Hepatocyte (in vitro differentiated cells): ENCODE results near the gene F7. TPM values are rescaled to one million over a fixed set of nuclear protein-coding genes. Genes with fewer than 3 reads are reported as not detected.

ENCODE experiments used
- DNase-seq: peaks from one replicate; pipeline ENCODE4 v3.0.0-alpha.2; 2016; ENCODE audit warnings: low spot score
- H2AFZ ChIP-seq: fragments of 200-600 bp; sonication (generic); 2 replicates; pipeline ENCODE4 v1.6.0; 2016; ENCODE audit warnings: antibody characterized with exemption, mild to moderate bottlenecking
- H3K27ac ChIP-seq: fragments of 200-600 bp; sonication (generic); 2 replicates; pipeline ENCODE4 v1.5.1; 2016; ENCODE audit warnings: mild to moderate bottlenecking
- H3K27me3 ChIP-seq: fragments of 200-600 bp; sonication (generic); 2 replicates; pipeline ENCODE4 v1.6.1; 2016
- H3K36me3 ChIP-seq: fragments of 200-600 bp; sonication (generic); replicated peaks from 2 replicates; pipeline ENCODE4 v1.5.1; 2016; ENCODE audit warnings: low read depth; ENCODE audit not compliant: insufficient read depth
- H3K4me1 ChIP-seq: fragments of 200-600 bp; sonication (generic); 2 replicates; pipeline ENCODE4 v1.5.1; 2016; ENCODE audit warnings: mild to moderate bottlenecking, moderate library complexity; ENCODE audit not compliant: insufficient read depth
- H3K4me2 ChIP-seq: fragments of 200-600 bp; sonication (generic); 2 replicates; pipeline ENCODE4 v1.6.0; 2016
- H3K4me3 ChIP-seq: fragments of 200-600 bp; sonication (generic); 2 replicates; pipeline ENCODE4 v1.5.1; 2016; ENCODE audit warnings: mild to moderate bottlenecking
- H3K79me2 ChIP-seq: fragments of 200-600 bp; sonication (generic); 2 replicates; pipeline ENCODE4 v1.6.0; 2017; ENCODE audit warnings: mild to moderate bottlenecking
- H3K9me2 ChIP-seq: fragments of 200-600 bp; sonication (generic); replicated peaks from 2 replicates; pipeline ENCODE4 v1.6.0; 2017; ENCODE audit warnings: mild to moderate bottlenecking; ENCODE audit not compliant: insufficient read depth
- H3K9me3 ChIP-seq: fragments of 200-600 bp; sonication (generic); 2 replicates; pipeline ENCODE4 v1.5.1; 2016; ENCODE audit warnings: low read depth, mild to moderate bottlenecking
- H4K20me1 ChIP-seq: fragments of 200-600 bp; sonication (generic); 2 replicates; pipeline ENCODE4 v1.6.0; 2016; ENCODE audit warnings: mild to moderate bottlenecking; ENCODE audit not compliant: insufficient read depth, poor library complexity, severe bottlenecking
- EZH2 ChIP-seq: fragments of 200-600 bp; sonication (generic); IDR thresholded peaks from 2 replicates; pipeline ENCODE4 v1.6.1; 2016; ENCODE audit warnings: antibody characterized with exemption, mild to moderate bottlenecking, borderline replicate concordance
- EZH2phosphoT487 ChIP-seq: fragments of 200-600 bp; sonication (generic); IDR thresholded peaks from one replicate; pipeline ENCODE4 v1.6.1; 2018; ENCODE audit warnings: antibody characterized with exemption, mild to moderate bottlenecking, low read depth, moderate library complexity; ENCODE audit not compliant: unreplicated experiment, severe bottlenecking
- WGBS: methylation state at CpG from one replicate; pipeline ENCODE4 v1.1.6; 2016; ENCODE audit warnings: low lambda C conversion rate; ENCODE audit errors: missing lambda C conversion rate; 5-methylcytosine and 5-hydroxymethylcytosine counted together
- polyA plus RNA-seq: library from polyadenylated mRNA; unstranded; fragments of >200 nt; fragmentation: Nextera tagmentation; extraction: Ambion mirVana; gene quantifications from 2 replicates; pipeline ENCODE4 v1.2.1, GENCODE V29; 2016
- total RNA-seq: library from RNA; depleted of rRNA; stranded (reverse); fragments of >200 nt; gene quantifications from 2 replicates; pipeline ENCODE4 v1.2.3, GENCODE V29; 2014
- TF ChIP-seq, protein P1 (sequence below): fragments of 200-600 bp; sonication (generic); IDR thresholded peaks from 2 replicates; pipeline ENCODE4 v1.5.1; 2016; ENCODE audit warnings: antibody characterized with exemption, mild to moderate bottlenecking; ENCODE audit not compliant: poor library complexity

F7 gene
- total and polyA plus RNA-seq, 2 experiments from 2014 or later = 12.6 to 24.0 TPM

DNA sequence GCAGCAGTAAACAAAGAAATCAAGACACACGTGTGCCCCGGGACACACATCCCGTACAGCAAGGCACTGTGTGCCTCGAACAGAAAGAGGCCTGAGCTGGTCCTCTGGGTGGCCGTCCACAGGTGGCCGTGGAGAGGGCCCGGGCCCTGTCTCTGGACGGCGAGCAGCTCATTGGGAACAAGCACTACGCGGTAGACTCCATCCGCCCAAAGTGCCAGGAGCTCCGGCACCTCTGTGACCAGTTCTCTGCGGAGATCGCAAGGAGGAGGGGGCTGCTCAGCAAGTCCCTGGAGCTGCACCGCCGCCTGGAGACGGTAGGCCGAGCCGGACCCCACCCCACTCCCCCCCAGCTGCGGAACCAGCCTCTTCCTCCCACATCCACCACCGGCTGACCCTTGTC, 30.7 kb upstream of the F7 start:
- Histone ChIP-seq H3K4me1 (no peaks in the 10 kb centered on the region), H2AFZ (no peak overlapping the region), H3K9me3 (no peaks in the 10 kb centered on the region), H3K36me3 (no peaks in the 10 kb centered on the region), H3K4me2 (no peak overlapping the region), H3K27me3 (no peaks in the 10 kb centered on the region), H3K27ac (no peak overlapping the region), H3K79me2 (no peaks in the 10 kb centered on the region), H3K4me3 (no peak overlapping the region), H4K20me1 (no peaks in the 10 kb centered on the region), H3K9me2 (no peaks in the 10 kb centered on the region)
- TF ChIP-seq, protein P1, sequence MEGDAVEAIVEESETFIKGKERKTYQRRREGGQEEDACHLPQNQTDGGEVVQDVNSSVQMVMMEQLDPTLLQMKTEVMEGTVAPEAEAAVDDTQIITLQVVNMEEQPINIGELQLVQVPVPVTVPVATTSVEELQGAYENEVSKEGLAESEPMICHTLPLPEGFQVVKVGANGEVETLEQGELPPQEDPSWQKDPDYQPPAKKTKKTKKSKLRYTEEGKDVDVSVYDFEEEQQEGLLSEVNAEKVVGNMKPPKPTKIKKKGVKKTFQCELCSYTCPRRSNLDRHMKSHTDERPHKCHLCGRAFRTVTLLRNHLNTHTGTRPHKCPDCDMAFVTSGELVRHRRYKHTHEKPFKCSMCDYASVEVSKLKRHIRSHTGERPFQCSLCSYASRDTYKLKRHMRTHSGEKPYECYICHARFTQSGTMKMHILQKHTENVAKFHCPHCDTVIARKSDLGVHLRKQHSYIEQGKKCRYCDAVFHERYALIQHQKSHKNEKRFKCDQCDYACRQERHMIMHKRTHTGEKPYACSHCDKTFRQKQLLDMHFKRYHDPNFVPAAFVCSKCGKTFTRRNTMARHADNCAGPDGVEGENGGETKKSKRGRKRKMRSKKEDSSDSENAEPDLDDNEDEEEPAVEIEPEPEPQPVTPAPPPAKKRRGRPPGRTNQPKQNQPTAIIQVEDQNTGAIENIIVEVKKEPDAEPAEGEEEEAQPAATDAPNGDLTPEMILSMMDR = no peak
- TF ChIP-seq EZH2 (no peak), EZH2phosphoT487 (no peak)
- WGBS = 97% methylated on average over 22 of the region's 22 CpGs
- no peak for DNase-seq

DNA sequence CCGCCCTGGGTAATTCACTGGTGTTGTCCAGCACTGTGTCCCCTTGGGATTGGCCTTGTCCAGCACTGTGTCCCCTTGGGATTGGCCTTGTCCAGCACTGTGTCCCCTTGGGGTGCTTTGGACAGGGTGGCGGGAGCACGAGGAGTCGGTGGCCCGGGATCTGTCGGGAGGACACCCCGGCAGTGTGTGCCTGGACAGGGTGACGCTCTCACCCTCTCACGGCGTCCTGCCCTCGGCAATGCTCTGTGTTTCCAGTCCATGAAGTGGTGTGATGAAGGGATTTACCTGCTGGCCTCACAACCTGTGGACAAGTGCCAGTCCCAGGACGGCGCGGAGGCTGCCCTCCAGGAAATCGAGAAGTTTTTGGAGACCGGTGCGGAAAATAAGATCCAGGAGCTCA, 29.9 kb upstream of the F7 start:
- H3K4me2 ChIP-seq = no peak overlapping the region
- no peak for DNase-seq
- TF ChIP-seq, protein P1 = no peak
- no peak for TF ChIP-seq EZH2
- no peak for TF ChIP-seq EZH2phosphoT487
- no peaks in the 10 kb centered on the region for H3K4me1 ChIP-seq
- no peaks in the 10 kb centered on the region for H4K20me1 ChIP-seq
- 96% methylated on average over 17 of the region's 17 CpGs for WGBS
- H3K9me2 ChIP-seq = no peaks in the 10 kb centered on the region
- no peak overlapping the region for H2AFZ ChIP-seq
- H3K27me3 ChIP-seq = no peaks in the 10 kb centered on the region
- H3K4me3 ChIP-seq = no peak overlapping the region
- H3K27ac ChIP-seq = no peak overlapping the region
- no peaks in the 10 kb centered on the region for H3K36me3 ChIP-seq
- no peaks in the 10 kb centered on the region for H3K9me3 ChIP-seq
- H3K79me2 ChIP-seq = no peaks in the 10 kb centered on the region

DNA sequence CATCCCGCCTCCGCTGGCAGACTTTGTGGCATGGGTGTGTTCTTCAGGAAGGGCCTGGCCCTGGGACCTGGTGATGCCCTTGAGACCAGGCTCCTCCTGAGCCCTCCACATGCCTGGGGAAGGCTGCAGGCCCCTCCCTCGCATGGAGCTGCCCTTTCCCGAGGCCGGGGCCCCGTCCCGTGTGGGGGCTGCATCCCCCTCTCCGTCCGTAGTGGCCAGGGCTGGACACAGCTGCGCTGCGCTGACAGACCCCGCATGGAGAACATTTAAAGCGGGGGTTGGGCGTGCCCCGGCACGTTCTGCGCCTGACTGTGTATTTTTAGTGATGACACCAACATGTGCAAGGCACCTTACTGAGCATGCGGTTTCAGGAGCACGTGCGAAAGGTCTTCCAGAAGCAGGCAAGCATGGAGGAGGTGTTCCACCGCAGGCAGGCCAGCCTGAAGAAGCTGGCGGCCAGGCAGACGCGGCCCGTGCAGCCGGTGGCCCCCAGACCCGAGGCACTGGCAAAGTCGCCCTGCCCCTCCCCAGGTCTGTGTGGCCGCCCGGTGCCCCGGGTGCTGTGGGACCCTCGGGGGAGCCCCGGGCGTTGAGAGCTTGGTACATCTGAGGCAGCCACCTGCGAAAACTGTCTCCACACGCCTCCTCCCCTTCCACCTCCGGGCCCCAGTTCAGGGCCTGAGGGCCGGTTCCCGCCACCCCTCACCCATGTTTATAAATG, 28.8 kb upstream of the F7 start:
- no peak for DNase-seq

More for the DNA sequence above, 28.8 kb upstream of the F7 start:
- Histone ChIP-seq H3K36me3 (no peaks in the 10 kb centered on the region), H3K79me2 (no peaks in the 10 kb centered on the region), H3K4me2 (no peak overlapping the region), H3K4me3 (no peak overlapping the region), H4K20me1 (no peaks in the 10 kb centered on the region), H3K27ac (no peak overlapping the region), H3K27me3 (no peaks in the 10 kb centered on the region), H3K4me1 (no peaks in the 10 kb centered on the region), H3K9me2 (no peaks in the 10 kb centered on the region), H2AFZ (no peak overlapping the region), H3K9me3 (no peaks in the 10 kb centered on the region)
- no peak for TF ChIP-seq EZH2
- TF ChIP-seq, protein P1 = no peak
- TF ChIP-seq EZH2phosphoT487 = no peak
- WGBS = 96% methylated on average over 38 of the region's 39 CpGs
